Ishikawa (cell line): ENCODE measurements around the gene MMP15.

Experiments
- CEBPB ChIP-seq: IDR thresholded peaks from 2 replicates; pipeline ENCODE4 v1.6.1; 2012
- CREB1 ChIP-seq: IDR thresholded peaks from 2 replicates; pipeline ENCODE4 v1.6.1; 2012; ENCODE audit warnings: low read depth
- EGR1 ChIP-seq: IDR thresholded peaks from 2 replicates; pipeline ENCODE4 v1.6.1; 2012
- EP300 ChIP-seq: IDR thresholded peaks from 2 replicates; pipeline ENCODE4 v1.6.1; 2012; ENCODE audit warnings: borderline replicate concordance
- FOXM1 ChIP-seq: IDR thresholded peaks from 2 replicates; pipeline ENCODE4 v1.6.1; 2012; ENCODE audit warnings: low read depth, borderline replicate concordance
- NFIC ChIP-seq: IDR thresholded peaks from 2 replicates; pipeline ENCODE4 v1.6.1; 2012
- RAD21 ChIP-seq: IDR thresholded peaks from 2 replicates; pipeline ENCODE4 v1.6.1; 2012; ENCODE audit warnings: low read depth
- TAF1 ChIP-seq: IDR thresholded peaks from 2 replicates; pipeline ENCODE4 v1.6.1; 2012; ENCODE audit warnings: low read depth, mild to moderate bottlenecking
- TCF12 ChIP-seq: IDR thresholded peaks from 2 replicates; pipeline ENCODE4 v1.6.1; 2012; ENCODE audit warnings: low read depth
- TEAD4 ChIP-seq: IDR thresholded peaks from 2 replicates; pipeline ENCODE4 v1.6.1; 2012
- YY1 ChIP-seq: IDR thresholded peaks from 2 replicates; pipeline ENCODE4 v1.6.1; 2012; ENCODE audit warnings: low read depth
- ZBTB7A ChIP-seq: IDR thresholded peaks from 2 replicates; pipeline ENCODE4 v1.6.1; 2012; ENCODE audit warnings: low read depth
- TF ChIP-seq, protein P1 (sequence below): IDR thresholded peaks from 2 replicates; pipeline ENCODE4 v1.6.1; 2012
- TF ChIP-seq, protein P2 (sequence below): IDR thresholded peaks from 2 replicates; pipeline ENCODE4 v1.6.1; 2012; ENCODE audit warnings: low read depth, mild to moderate bottlenecking
- TF ChIP-seq, protein P3 (sequence below): IDR thresholded peaks from 2 replicates; pipeline ENCODE4 v1.6.1; 2012

Gene MMP15

DNA sequence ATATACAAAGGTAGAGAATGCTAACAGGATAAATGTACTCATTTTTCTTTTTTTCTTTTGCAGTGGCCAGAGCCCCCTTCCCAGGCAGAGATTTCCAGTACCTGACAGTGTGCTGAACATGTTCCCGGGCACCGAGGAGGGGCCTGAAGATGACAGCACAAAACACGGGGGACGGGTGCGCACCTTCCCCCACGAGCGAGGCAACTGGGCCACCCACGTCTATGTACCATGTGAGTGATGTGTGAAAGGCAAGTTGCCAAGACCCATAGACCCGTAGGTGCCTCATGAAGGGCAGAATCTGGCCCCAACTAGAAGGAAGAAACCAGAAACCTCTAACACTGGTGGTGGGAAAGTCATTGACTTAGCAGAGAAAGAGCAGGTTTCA is 23.1 kb upstream of the MMP15 start:
- TF ChIP-seq EP300, result no peak
- TF ChIP-seq CEBPB, result no peak
- no peak for TF ChIP-seq RAD21
- TF ChIP-seq EGR1, result no peak
- no peak for TF ChIP-seq NFIC
- no peak for TF ChIP-seq FOXM1
- TF ChIP-seq, protein P1, sequence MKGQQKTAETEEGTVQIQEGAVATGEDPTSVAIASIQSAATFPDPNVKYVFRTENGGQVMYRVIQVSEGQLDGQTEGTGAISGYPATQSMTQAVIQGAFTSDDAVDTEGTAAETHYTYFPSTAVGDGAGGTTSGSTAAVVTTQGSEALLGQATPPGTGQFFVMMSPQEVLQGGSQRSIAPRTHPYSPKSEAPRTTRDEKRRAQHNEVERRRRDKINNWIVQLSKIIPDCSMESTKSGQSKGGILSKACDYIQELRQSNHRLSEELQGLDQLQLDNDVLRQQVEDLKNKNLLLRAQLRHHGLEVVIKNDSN, result no peak
- no peak for TF ChIP-seq CREB1
- TF ChIP-seq, protein P2, sequence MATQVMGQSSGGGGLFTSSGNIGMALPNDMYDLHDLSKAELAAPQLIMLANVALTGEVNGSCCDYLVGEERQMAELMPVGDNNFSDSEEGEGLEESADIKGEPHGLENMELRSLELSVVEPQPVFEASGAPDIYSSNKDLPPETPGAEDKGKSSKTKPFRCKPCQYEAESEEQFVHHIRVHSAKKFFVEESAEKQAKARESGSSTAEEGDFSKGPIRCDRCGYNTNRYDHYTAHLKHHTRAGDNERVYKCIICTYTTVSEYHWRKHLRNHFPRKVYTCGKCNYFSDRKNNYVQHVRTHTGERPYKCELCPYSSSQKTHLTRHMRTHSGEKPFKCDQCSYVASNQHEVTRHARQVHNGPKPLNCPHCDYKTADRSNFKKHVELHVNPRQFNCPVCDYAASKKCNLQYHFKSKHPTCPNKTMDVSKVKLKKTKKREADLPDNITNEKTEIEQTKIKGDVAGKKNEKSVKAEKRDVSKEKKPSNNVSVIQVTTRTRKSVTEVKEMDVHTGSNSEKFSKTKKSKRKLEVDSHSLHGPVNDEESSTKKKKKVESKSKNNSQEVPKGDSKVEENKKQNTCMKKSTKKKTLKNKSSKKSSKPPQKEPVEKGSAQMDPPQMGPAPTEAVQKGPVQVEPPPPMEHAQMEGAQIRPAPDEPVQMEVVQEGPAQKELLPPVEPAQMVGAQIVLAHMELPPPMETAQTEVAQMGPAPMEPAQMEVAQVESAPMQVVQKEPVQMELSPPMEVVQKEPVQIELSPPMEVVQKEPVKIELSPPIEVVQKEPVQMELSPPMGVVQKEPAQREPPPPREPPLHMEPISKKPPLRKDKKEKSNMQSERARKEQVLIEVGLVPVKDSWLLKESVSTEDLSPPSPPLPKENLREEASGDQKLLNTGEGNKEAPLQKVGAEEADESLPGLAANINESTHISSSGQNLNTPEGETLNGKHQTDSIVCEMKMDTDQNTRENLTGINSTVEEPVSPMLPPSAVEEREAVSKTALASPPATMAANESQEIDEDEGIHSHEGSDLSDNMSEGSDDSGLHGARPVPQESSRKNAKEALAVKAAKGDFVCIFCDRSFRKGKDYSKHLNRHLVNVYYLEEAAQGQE, result no peak
- no peak for TF ChIP-seq YY1

DNA sequence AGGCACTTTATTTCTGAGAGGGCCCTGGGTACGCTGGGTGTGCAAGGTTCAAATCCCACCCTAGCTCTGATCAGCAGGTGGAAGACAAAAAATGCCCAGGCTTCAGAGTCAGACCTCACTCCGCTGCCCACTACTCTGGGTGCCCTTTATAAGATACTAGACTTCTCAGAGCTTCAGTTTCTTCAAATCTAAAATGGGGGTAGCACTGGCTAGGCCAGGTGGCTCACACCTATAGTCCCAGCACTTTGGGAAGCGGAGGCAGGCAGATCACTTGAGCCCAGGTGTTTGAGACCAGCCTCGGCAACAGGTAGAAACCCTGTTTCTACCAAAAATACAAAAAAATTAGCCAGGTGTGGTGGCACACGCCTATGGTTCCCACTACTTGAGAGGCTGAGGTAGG is 22.6 kb upstream of the MMP15 start:
- TF ChIP-seq EGR1, result no peak
- no peak for TF ChIP-seq ZBTB7A
- TF ChIP-seq, protein P3, sequence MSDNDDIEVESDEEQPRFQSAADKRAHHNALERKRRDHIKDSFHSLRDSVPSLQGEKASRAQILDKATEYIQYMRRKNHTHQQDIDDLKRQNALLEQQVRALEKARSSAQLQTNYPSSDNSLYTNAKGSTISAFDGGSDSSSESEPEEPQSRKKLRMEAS, result no peak
- TF ChIP-seq, protein P1, result no peak
- no peak for TF ChIP-seq TCF12
- no peak for TF ChIP-seq TAF1

DNA sequence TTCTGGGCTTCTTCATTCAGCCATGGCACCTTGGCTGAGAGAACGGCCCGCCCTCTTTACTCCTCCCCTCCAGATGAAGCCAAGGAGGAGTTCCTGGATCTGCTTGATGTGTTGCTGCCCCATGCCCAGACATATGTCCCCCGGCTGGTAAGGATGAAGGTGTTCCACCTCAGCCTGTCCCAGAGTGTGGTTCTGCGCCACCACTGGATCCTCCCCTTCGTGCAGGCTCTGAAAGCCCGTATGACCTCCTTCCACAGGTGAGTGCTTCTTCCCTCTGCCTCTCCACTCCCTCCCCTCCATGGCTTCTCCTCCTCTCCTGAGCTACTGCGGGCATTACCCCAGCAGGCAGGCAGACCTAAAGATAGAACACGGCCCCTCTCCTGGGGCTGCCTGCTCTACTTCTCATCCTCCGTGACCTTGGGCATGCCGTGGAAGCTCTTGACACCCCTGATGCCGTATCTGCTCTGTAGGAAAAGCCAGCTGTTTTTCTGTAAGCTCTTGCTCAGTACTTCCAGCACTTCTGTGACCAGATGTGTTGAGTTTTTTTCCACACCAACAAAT is 15.6 kb upstream of the MMP15 start:
- TF ChIP-seq EP300 (no peak), YY1 (no peak), NFIC (no peak), FOXM1 (no peak), ZBTB7A (no peak), TEAD4 (no peak), CEBPB (no peak), TAF1 (no peak), EGR1 (no peak), TCF12 (no peak), CREB1 (no peak), RAD21 (no peak)
- TF ChIP-seq, protein P1, result no peak
- TF ChIP-seq, protein P3, result no peak
- TF ChIP-seq, protein P2, result no peak

DNA sequence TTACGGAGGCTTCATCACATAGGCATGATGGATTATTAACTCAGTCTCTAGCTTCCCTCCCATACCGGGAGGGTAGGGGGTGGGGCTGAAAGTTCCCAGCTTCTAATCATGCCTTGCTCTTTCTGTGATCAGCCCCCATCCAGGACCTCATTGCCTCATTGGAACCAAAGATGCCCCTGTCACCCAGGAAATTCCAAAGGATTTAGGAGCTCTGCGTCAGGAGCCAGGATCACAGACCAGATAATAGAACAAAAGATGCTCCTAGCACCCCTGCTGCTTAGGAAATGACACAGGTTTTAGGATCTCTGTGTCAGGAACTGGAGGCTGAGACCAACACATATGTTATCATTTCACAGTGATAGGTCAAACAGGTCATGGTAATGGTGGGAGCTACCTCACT is 14.7 kb upstream of the MMP15 start:
- TF ChIP-seq TCF12 (no peak), FOXM1 (no peak), TEAD4 (no peak), EGR1 (no peak), TAF1 (no peak), RAD21 (no peak), ZBTB7A (no peak), CEBPB (no peak)
- TF ChIP-seq, protein P1, result no peak

DNA sequence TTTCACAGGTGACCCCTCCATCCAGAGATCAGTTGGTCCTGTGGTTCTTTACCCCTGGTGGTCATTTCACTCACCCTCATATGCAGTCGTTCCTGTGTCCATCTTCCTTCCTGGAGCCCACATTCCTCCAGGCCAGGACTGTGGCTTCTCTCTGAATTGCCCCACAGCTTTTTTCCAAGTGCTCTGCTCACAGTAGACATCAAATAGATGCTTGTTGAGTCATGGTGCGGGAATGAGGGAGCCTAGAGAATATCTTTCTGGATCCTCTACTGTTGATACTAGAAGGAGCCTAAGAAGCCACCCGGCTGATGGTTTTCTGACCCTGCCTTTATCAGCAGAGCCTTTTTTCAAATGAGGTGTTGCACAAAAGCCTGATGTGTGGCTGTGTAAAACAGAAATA is 13.9 kb upstream of the MMP15 start:
- TF ChIP-seq TAF1 (no peak), NFIC (no peak), TEAD4 (no peak), CEBPB (no peak), FOXM1 (no peak), ZBTB7A (no peak), RAD21 (no peak), YY1 (no peak), TCF12 (no peak), CREB1 (no peak)
- TF ChIP-seq, protein P1, result no peak
- TF ChIP-seq, protein P2, result no peak
